Neural cell (in vitro differentiated cells): ENCODE measurements around the gene SH3PXD2A. TPM values are rescaled to one million over a fixed set of nuclear protein-coding genes. Genes with fewer than 3 reads are reported as not detected.

Experiments
- H2AFZ ChIP-seq: fragments of 200-600, 300-800 bp; sonication (generic), shearing (Covaris generic); 2 replicates; pipeline ENCODE4 v1.6.0; 2014; ENCODE audit warnings: low read depth, mild to moderate bottlenecking, antibody characterized with exemption, low read length, moderate library complexity
- H3F3A ChIP-seq: fragments of 200-600 bp; shearing (Covaris generic); 2 replicates; pipeline ENCODE4 v1.6.1; 2016; ENCODE audit warnings: mild to moderate bottlenecking, moderate library complexity, mixed read lengths, antibody characterized with exemption, low read length; ENCODE audit not compliant: insufficient read depth, poor library complexity, severe bottlenecking
- H3K27ac ChIP-seq: fragments of 200-600, 300-800 bp; sonication (generic), shearing (Covaris generic); 2 replicates; pipeline ENCODE4 v1.5.1; 2014; ENCODE audit warnings: mild to moderate bottlenecking, low read length, moderate library complexity
- H3K27me3 ChIP-seq: fragments of 300-800, 200-600 bp; sonication (generic), shearing (Covaris generic); 2 replicates; pipeline ENCODE4 v1.6.0; 2014; ENCODE audit warnings: mild to moderate bottlenecking, low read depth, low read length, moderate library complexity; ENCODE audit not compliant: insufficient read depth
- H3K36me3 ChIP-seq: fragments of 300-800, 200-600 bp; sonication (generic), shearing (Covaris generic); 2 replicates; pipeline ENCODE4 v1.5.1; 2014; ENCODE audit warnings: mild to moderate bottlenecking, antibody characterized with exemption, low read length, moderate library complexity; ENCODE audit not compliant: insufficient read depth
- H3K4me2 ChIP-seq: fragments of 300-800, 200-600 bp; sonication (generic), shearing (Covaris generic); 2 replicates; pipeline ENCODE4 v1.6.0; 2014; ENCODE audit warnings: mild to moderate bottlenecking, low read length
- H3K4me3 ChIP-seq: fragments of 300-800, 200-600 bp; sonication (generic), shearing (Covaris generic); 2 replicates; pipeline ENCODE4 v1.5.1; 2014; ENCODE audit warnings: mild to moderate bottlenecking, low read length, moderate library complexity
- H3K79me2 ChIP-seq: fragments of 200-600 bp; shearing (Covaris generic); replicated peaks from 2 replicates; pipeline ENCODE4 v1.6.0; 2014; ENCODE audit warnings: mild to moderate bottlenecking, low read length, moderate library complexity; ENCODE audit not compliant: insufficient read depth
- H3K9ac ChIP-seq: fragments of 300-800, 200-600 bp; sonication (generic), shearing (Covaris generic); 2 replicates; pipeline ENCODE4 v1.6.1; 2016; ENCODE audit warnings: mild to moderate bottlenecking, low read length, mixed read lengths
- H3K9me2 ChIP-seq: fragments of 200-600 bp; shearing (Covaris generic); 2 replicates; pipeline ENCODE4 v1.6.1; 2016; ENCODE audit warnings: mild to moderate bottlenecking, low read length, mixed read lengths; ENCODE audit not compliant: insufficient read depth
- H3K9me3 ChIP-seq: fragments of 200-600, 300-800 bp; sonication (generic), shearing (Covaris generic); 2 replicates; pipeline ENCODE4 v1.6.1; 2016; ENCODE audit warnings: mild to moderate bottlenecking, mixed run types, low read length, moderate library complexity, mixed read lengths
- H4K20me1 ChIP-seq: fragments of 200-600 bp; shearing (Covaris generic); 2 replicates; pipeline ENCODE4 v1.6.1; 2016; ENCODE audit warnings: mild to moderate bottlenecking, mixed run types; ENCODE audit not compliant: insufficient read depth
- EP300 ChIP-seq: fragments of 450-650 bp; conservative IDR thresholded peaks from 2 replicates; pipeline ENCODE4 v1.6.1; 2014; ENCODE audit warnings: antibody characterized with exemption, mild to moderate bottlenecking, moderate library complexity; ENCODE audit not compliant: poor library complexity, severe bottlenecking
- EZH2 ChIP-seq: fragments of 200-600, 300-800 bp; shearing (Covaris generic), sonication (generic); IDR thresholded peaks from 2 replicates; pipeline ENCODE4 v1.6.1; 2014; ENCODE audit warnings: antibody characterized with exemption, low read length, borderline replicate concordance, mild to moderate bottlenecking; ENCODE audit not compliant: insufficient read depth, poor library complexity, severe bottlenecking
- MXI1 ChIP-seq: fragments of 450-650 bp; conservative IDR thresholded peaks from 2 replicates; pipeline ENCODE4 v1.6.1; 2014; ENCODE audit warnings: antibody characterized with exemption, mild to moderate bottlenecking; ENCODE audit not compliant: poor library complexity, severe bottlenecking
- POLR2AphosphoS5 ChIP-seq: IDR thresholded peaks from 2 replicates; pipeline ENCODE4 v1.6.1; 2012
- RAD21 ChIP-seq: fragments of 450-650 bp; conservative IDR thresholded peaks from 2 replicates; pipeline ENCODE4 v1.6.1; 2014; ENCODE audit warnings: antibody characterized with exemption, mild to moderate bottlenecking, moderate library complexity
- SMC3 ChIP-seq: fragments of 450-650 bp; conservative IDR thresholded peaks from 2 replicates; pipeline ENCODE4 v1.6.1; 2014; ENCODE audit warnings: antibody characterized with exemption, mild to moderate bottlenecking, moderate library complexity; ENCODE audit not compliant: poor library complexity
- TAF1 ChIP-seq: IDR thresholded peaks from 2 replicates; pipeline ENCODE4 v1.6.1; 2012; ENCODE audit warnings: low read depth
- polyA plus RNA-seq: library from polyadenylated mRNA; depleted of rRNA; stranded (reverse); fragments of >200 nt; gene quantifications from 2 replicates; pipeline ENCODE4 v1.2.3, GENCODE V29; 2014
- TF ChIP-seq, protein P1 (sequence below): fragments of 450-650 bp; IDR thresholded peaks from 2 replicates; pipeline ENCODE4 v1.5.1; 2014; ENCODE audit warnings: antibody characterized with exemption, mild to moderate bottlenecking, moderate library complexity; ENCODE audit not compliant: poor library complexity, severe bottlenecking
- TF ChIP-seq, protein P2 (sequence below): IDR thresholded peaks from 2 replicates; pipeline ENCODE4 v1.6.1; 2012; ENCODE audit warnings: borderline replicate concordance

SH3PXD2A gene
- polyA plus RNA-seq, 1 donor from 2014 or later: 5.2 TPM

DNA sequence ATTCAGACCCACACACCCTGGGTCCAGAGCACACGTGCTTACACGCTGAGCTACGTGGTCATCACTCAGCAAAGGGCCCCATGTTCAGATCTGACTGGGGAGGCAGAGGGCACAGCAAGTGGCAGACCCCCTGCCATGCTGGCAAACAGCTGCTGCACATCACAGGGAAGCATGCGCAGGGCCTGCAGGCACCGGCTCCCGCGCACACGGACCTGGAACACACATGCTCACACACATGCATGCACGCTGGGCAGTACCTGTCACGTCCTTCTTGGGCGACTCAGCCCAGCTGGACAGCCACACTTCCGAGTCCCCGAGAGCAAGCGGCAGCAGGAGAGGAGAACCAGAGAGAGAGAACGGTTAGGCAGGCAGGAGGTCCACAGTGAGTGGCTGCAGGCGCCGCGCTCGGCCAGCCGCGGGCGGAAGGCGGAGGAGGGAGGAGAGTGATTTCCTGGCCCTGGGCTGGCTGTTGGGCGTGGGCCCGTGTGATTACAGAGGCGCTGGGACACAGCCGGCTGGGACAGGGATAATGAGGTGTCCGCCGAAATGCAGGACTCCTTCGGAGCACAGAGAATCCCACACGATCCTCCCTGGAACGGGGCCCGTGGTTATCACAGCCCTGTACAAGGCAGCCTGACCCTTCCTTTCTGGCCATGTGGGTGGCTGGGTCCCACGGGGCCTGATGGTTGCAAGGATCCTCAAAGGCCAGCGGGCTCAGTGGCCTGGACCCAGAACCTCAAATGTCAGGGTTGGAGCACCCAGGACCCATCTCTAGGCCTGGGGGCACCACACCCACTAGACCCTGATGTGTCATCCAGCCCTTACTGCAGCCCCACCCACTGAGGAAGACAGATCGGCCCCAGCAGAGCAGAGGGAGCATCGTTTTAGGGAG lies 186.8 kb downstream of the SH3PXD2A start:
- Histone ChIP-seq H3F3A (no peaks in the 10 kb centered on the region), H3K4me2 (no peak overlapping the region), H3K27ac (no peak overlapping the region), H4K20me1 (no peaks in the 10 kb centered on the region), H3K79me2 (no peaks in the 10 kb centered on the region), H3K4me3 (no peak overlapping the region), H2AFZ (no peak overlapping the region), H3K36me3 (no peaks in the 10 kb centered on the region), H3K9me2 (no peaks in the 10 kb centered on the region), H3K9ac (no peak overlapping the region), H3K27me3 (no peaks in the 10 kb centered on the region), H3K9me3 (no peaks in the 10 kb centered on the region)
- no peak for TF ChIP-seq MXI1
- no peak for TF ChIP-seq POLR2AphosphoS5
- TF ChIP-seq, protein P1, sequence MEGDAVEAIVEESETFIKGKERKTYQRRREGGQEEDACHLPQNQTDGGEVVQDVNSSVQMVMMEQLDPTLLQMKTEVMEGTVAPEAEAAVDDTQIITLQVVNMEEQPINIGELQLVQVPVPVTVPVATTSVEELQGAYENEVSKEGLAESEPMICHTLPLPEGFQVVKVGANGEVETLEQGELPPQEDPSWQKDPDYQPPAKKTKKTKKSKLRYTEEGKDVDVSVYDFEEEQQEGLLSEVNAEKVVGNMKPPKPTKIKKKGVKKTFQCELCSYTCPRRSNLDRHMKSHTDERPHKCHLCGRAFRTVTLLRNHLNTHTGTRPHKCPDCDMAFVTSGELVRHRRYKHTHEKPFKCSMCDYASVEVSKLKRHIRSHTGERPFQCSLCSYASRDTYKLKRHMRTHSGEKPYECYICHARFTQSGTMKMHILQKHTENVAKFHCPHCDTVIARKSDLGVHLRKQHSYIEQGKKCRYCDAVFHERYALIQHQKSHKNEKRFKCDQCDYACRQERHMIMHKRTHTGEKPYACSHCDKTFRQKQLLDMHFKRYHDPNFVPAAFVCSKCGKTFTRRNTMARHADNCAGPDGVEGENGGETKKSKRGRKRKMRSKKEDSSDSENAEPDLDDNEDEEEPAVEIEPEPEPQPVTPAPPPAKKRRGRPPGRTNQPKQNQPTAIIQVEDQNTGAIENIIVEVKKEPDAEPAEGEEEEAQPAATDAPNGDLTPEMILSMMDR: no peak
- no peak for TF ChIP-seq RAD21
- TF ChIP-seq TAF1: no peak
- TF ChIP-seq SMC3: no peak
- TF ChIP-seq, protein P2, sequence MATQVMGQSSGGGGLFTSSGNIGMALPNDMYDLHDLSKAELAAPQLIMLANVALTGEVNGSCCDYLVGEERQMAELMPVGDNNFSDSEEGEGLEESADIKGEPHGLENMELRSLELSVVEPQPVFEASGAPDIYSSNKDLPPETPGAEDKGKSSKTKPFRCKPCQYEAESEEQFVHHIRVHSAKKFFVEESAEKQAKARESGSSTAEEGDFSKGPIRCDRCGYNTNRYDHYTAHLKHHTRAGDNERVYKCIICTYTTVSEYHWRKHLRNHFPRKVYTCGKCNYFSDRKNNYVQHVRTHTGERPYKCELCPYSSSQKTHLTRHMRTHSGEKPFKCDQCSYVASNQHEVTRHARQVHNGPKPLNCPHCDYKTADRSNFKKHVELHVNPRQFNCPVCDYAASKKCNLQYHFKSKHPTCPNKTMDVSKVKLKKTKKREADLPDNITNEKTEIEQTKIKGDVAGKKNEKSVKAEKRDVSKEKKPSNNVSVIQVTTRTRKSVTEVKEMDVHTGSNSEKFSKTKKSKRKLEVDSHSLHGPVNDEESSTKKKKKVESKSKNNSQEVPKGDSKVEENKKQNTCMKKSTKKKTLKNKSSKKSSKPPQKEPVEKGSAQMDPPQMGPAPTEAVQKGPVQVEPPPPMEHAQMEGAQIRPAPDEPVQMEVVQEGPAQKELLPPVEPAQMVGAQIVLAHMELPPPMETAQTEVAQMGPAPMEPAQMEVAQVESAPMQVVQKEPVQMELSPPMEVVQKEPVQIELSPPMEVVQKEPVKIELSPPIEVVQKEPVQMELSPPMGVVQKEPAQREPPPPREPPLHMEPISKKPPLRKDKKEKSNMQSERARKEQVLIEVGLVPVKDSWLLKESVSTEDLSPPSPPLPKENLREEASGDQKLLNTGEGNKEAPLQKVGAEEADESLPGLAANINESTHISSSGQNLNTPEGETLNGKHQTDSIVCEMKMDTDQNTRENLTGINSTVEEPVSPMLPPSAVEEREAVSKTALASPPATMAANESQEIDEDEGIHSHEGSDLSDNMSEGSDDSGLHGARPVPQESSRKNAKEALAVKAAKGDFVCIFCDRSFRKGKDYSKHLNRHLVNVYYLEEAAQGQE: no peak
- TF ChIP-seq EP300: no peak
- TF ChIP-seq EZH2: no peak

GRCh38 chr10:103667356-103667755 lies 188.0 kb downstream of the SH3PXD2A start:
- no peak overlapping the region for H3K9ac ChIP-seq
- no peaks in the 10 kb centered on the region for H3K9me2 ChIP-seq
- H3K36me3 ChIP-seq: no peaks in the 10 kb centered on the region
- no peak overlapping the region for H3K4me2 ChIP-seq
- no peaks in the 10 kb centered on the region for H4K20me1 ChIP-seq
- H3F3A ChIP-seq: no peaks in the 10 kb centered on the region
- no peak overlapping the region for H3K27ac ChIP-seq
- no peaks in the 10 kb centered on the region for H3K9me3 ChIP-seq
- H3K27me3 ChIP-seq: no peaks in the 10 kb centered on the region
- TF ChIP-seq SMC3: no peak
- H3K4me3 ChIP-seq: no peak overlapping the region
- no peaks in the 10 kb centered on the region for H3K79me2 ChIP-seq
- no peak overlapping the region for H2AFZ ChIP-seq
